B cell (primary cell): Measurements from ENCODE around the gene GATM. TPM values are rescaled to one million over a fixed set of nuclear protein-coding genes. Genes with fewer than 3 reads are reported as not detected.

Experiments used
- ATAC-seq: fragments of 200-7000 bp; cut with Tn5 transposase; one replicate; pipeline ENCODE4 v1.10.0; 2021; ENCODE audit warnings: low read depth, mild to moderate bottlenecking, moderate number of reproducible peaks, moderate library complexity
- CTCF ChIA-PET: fragments of 350-600 bp; sonication (Branson Sonifier 250); formaldehyde crosslinking; loops from one replicate; lab custom pipeline; 2021; ENCODE audit warnings: antibody characterized with exemption, inconsistent platforms; lab: Charles Lee
- POLR2A ChIA-PET: fragments of 350-600 bp; sonication (Branson Sonifier 250); formaldehyde crosslinking; loops from one replicate; lab custom pipeline; 2021; ENCODE audit warnings: antibody characterized with exemption; lab: Charles Lee
- DNase-seq: peaks from one replicate; pipeline ENCODE4 v3.0.0; 2013
- H2AFZ ChIP-seq: 2 replicates; pipeline ENCODE4 v1.6.1; 2012; ENCODE audit warnings: mild to moderate bottlenecking, low read depth, low read length; ENCODE audit not compliant: insufficient read depth, poor library complexity, severe bottlenecking
- H3K27ac ChIP-seq, 2 donors: 1 replicate in 1 of 2; 2 replicates in 1 of 2; pipeline ENCODE4 v1.5.1; 2012 to 2013; ENCODE audit warnings: low read length in 2 of 2, mild to moderate bottlenecking in 2 of 2, moderate library complexity in 1 of 2
- H3K27me3 ChIP-seq, 4 experiments: fragments of 200-600 bp in 1 of 4; sonication (generic) in 1 of 4; replicated peaks in 1 of 4; 1 replicate in 2 of 4; 2 replicates in 2 of 4; pipeline versions ENCODE4 v1.6.1 to v1.7.0; 2013 to 2016; ENCODE audit warnings: low read length in 3 of 4, mild to moderate bottlenecking in 2 of 4, mixed read lengths in 1 of 4, moderate library complexity in 1 of 4; ENCODE audit not compliant: insufficient read depth in 4 of 4, control insufficient read depth in 3 of 4; ENCODE audit errors: control extremely low read depth in 1 of 4
- H3K36me3 ChIP-seq, 2 experiments: replicated peaks in 1 of 2; 1 replicate in 1 of 2; 2 replicates in 1 of 2; pipeline versions ENCODE4 v1.6.1 to v1.7.1; 2013; ENCODE audit warnings: low read length in 1 of 2; ENCODE audit not compliant: insufficient read depth in 2 of 2, control insufficient read depth in 1 of 2; ENCODE audit errors: control extremely low read depth in 1 of 2, extremely low read depth in 1 of 2
- H3K4me1 ChIP-seq, 2 donors: fragments of 200-600 bp in 1 of 2; sonication (generic) in 1 of 2; 1 replicate in 1 of 2; 2 replicates in 1 of 2; pipeline versions ENCODE4 v1.5.1 to v1.6.1; 2013 to 2017; ENCODE audit warnings: low read length in 2 of 2; ENCODE audit not compliant: control insufficient read depth in 2 of 2, insufficient read depth in 2 of 2
- H3K4me2 ChIP-seq: replicated peaks from 2 replicates; pipeline ENCODE3; 2012; ENCODE audit warnings: mild to moderate bottlenecking, low read depth, low read length; ENCODE audit not compliant: poor library complexity, severe bottlenecking
- H3K4me3 ChIP-seq, 5 experiments: fragments of 200-600 bp in 1 of 5; sonication (generic) in 1 of 5; 1 replicate in 3 of 5; 2 replicates in 2 of 5; pipeline versions ENCODE4 v1.5.1 to v1.7.0; 2011 to 2016; ENCODE audit warnings: low read length in 4 of 5, mild to moderate bottlenecking in 4 of 5, low read depth in 2 of 5, control low read depth in 1 of 5, moderate library complexity in 1 of 5; ENCODE audit not compliant: insufficient read depth in 1 of 5; ENCODE audit errors: control extremely low read depth in 1 of 5, extremely low read depth in 1 of 5
- H3K79me2 ChIP-seq: fragments of 200-600 bp; sonication (generic); one replicate; pipeline ENCODE4 v1.6.0; 2016; ENCODE audit warnings: low read length; ENCODE audit not compliant: control insufficient read depth, insufficient read depth
- H3K9ac ChIP-seq: fragments of 200-600 bp; sonication (generic); 2 replicates; pipeline ENCODE4 v1.6.1; 2017; ENCODE audit warnings: mild to moderate bottlenecking, low read length, moderate library complexity
- H3K9me3 ChIP-seq, 3 donors: one replicate each; pipeline versions ENCODE4 v1.6.1 to v1.7.1; 2013; ENCODE audit warnings: low read length in 2 of 3; ENCODE audit not compliant: control insufficient read depth in 2 of 3, insufficient read depth in 1 of 3; ENCODE audit errors: control extremely low read depth in 1 of 3
- H4K20me1 ChIP-seq: 2 replicates; pipeline ENCODE4 v1.6.0; 2012; ENCODE audit warnings: mild to moderate bottlenecking, low read length; ENCODE audit not compliant: insufficient read depth, control insufficient read depth, poor library complexity, severe bottlenecking
- H3K27ac Mint-ChIP-seq: one replicate; pipeline ENCODE4 v1.8.0; 2021; ENCODE audit warnings: mixed read lengths
- H3K27me3 Mint-ChIP-seq: one replicate; pipeline ENCODE4 v1.8.0; 2021; ENCODE audit warnings: mixed read lengths
- H3K4me1 Mint-ChIP-seq: one replicate; pipeline ENCODE4 v1.8.0; 2021; ENCODE audit warnings: mixed read lengths
- H3K4me3 Mint-ChIP-seq: one replicate; pipeline ENCODE4 v1.8.0; 2021; ENCODE audit warnings: mixed read lengths
- H3K9me3 Mint-ChIP-seq: one replicate; pipeline ENCODE4 v1.8.0; 2022; ENCODE audit warnings: mixed read lengths; ENCODE audit not compliant: insufficient read depth
- EZH2 ChIP-seq: IDR thresholded peaks from 2 replicates; pipeline ENCODE4 v1.6.1; 2012; ENCODE audit warnings: borderline replicate concordance, low read depth, mild to moderate bottlenecking, moderate library complexity, low read length; ENCODE audit not compliant: insufficient read depth, poor library complexity, severe bottlenecking
- WGBS: methylation state at CpG from one replicate; pipeline ENCODE4 v1.1.5; 2013; ENCODE audit warnings: missing lambda C conversion rate; ENCODE audit not compliant: insufficient coverage; 5-methylcytosine and 5-hydroxymethylcytosine counted together
- intact Hi-C: fragments of 100-400 bp; cut with micrococcal nuclease; formaldehyde crosslinking; loops from one replicate; pipeline ENCODE4 v1.10.0; 2022
- polyA plus RNA-seq: library from polyadenylated mRNA; depleted of rRNA; stranded (reverse); fragments of >200 nt; gene quantifications from 2 replicates; pipeline ENCODE4 v1.2.3, GENCODE V29; 2012
- total RNA-seq, 2 donors: library from RNA; stranded (reverse); fragments of 120-200 nt in 1 of 2; gene quantifications; 1 replicate in 1 of 2; 2 replicates in 1 of 2; pipeline versions ENCODE4 v1.2.3 to v1.2.4, GENCODE V29; 2013 to 2022
- TF ChIP-seq, protein P1 (sequence below): fragments of 200-600 bp; IDR thresholded peaks from one replicate; pipeline ENCODE4 v1.8.0; 2022; ENCODE audit warnings: antibody characterized with exemption, mild to moderate bottlenecking

Gene GATM
- total and polyA plus RNA-seq, 2 donors (not counting 1 experiment from before 2014, with no cell fraction given) = 9.6 to 18.2 TPM

GRCh38 chr15:45373976-45374375, 4.4 kb downstream of the GATM start:
- Histone ChIP-seq H3K9me3 (peaks cover 0 to 4% (median 1%) of the 10 kb centered on the region in 3 donors), H3K27ac (no peak overlapping the region), H3K4me1 (peaks cover 9 to 21% of the 10 kb centered on the region in 2 donors), H3K9ac (no peak overlapping the region), H3K27me3 (peaks cover 0 to 16% (median 2%) of the 10 kb centered on the region in 4 experiments), H3K79me2 (no peaks in the 10 kb centered on the region), H2AFZ (no peak overlapping the region), H4K20me1 (no peaks in the 10 kb centered on the region), H3K4me3 (no peak overlapping the region), H3K36me3 (peaks cover 0 to 2% of the 10 kb centered on the region in 2 experiments), H3K4me2 (no peak overlapping the region)
- intact Hi-C loops = no loop called here
- CTCF ChIA-PET = no interaction called here
- no CpG with 5 or more reads among the region's 2 CpGs for WGBS
- DNase-seq = no peak
- Mint-ChIP-seq H3K4me1 (peaks cover 28% of the 10 kb centered on the region), H3K27ac (no peak overlapping the region), H3K27me3 (peaks cover 3% of the 10 kb centered on the region), H3K4me3 (no peak overlapping the region), H3K9me3 (no peaks in the 10 kb centered on the region)
- POLR2A ChIA-PET = interaction anchor here (0.7 kb wide), 1 partner anchor 8 kb away, joined by 5 read pairs; no protein-coding TSS in a partner anchor
- ATAC-seq = no peak
- no peak for TF ChIP-seq EZH2
- TF ChIP-seq, protein P1, sequence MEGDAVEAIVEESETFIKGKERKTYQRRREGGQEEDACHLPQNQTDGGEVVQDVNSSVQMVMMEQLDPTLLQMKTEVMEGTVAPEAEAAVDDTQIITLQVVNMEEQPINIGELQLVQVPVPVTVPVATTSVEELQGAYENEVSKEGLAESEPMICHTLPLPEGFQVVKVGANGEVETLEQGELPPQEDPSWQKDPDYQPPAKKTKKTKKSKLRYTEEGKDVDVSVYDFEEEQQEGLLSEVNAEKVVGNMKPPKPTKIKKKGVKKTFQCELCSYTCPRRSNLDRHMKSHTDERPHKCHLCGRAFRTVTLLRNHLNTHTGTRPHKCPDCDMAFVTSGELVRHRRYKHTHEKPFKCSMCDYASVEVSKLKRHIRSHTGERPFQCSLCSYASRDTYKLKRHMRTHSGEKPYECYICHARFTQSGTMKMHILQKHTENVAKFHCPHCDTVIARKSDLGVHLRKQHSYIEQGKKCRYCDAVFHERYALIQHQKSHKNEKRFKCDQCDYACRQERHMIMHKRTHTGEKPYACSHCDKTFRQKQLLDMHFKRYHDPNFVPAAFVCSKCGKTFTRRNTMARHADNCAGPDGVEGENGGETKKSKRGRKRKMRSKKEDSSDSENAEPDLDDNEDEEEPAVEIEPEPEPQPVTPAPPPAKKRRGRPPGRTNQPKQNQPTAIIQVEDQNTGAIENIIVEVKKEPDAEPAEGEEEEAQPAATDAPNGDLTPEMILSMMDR = no peak

DNA sequence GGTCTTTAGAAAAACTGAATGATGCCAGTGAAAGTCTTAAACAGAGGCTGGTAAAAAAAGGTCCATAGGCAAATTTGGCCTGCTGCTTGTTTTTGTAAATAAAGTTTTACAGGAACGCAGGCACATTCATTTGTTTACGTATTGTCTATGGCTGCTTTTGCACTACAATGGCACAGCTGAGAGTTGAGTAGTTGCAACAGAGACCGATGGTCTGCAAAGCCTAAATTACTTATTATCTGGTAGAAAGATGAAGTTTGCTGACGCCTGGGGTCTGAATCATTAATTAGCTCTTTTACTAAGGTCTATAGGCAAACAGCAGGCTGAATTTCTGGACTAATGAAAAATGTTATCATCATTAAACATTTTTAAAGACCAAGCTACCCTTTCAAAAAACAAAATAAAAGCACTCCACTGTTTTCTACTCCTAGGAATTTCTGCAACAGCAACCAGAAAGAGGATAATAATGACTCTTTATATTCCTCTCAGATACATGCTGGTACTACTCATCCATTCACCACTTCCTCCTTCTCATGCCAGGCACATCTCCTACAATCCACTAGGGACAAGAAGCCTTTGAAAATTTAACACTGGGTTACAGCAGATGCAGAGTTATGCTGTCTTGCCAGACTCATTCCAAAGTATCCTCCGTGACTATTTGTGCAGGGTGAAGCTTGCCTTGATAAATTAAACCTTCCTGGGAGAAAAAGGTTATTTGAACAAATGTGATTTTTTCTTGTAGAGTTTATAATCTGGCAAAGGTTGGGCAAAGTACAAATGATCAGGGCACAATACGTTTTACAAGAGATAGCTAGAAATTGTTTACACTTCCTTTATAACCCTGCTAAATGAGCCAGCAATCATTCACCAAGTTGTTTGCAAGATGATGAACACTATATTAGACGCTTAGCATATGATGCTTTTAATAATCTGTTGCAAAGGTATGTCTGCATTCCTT, 6.0 kb downstream of the GATM start:
- no peaks in the 10 kb centered on the region for H4K20me1 ChIP-seq
- Mint-ChIP-seq H3K4me1 (peaks cover 17% of the 10 kb centered on the region), H3K27me3 (peaks cover 2% of the 10 kb centered on the region), H3K27ac (no peak overlapping the region), H3K4me3 (no peak overlapping the region), H3K9me3 (no peaks in the 10 kb centered on the region)
- H3K9me3 ChIP-seq = peaks cover 0 to 1% (median 0%) of the 10 kb centered on the region in 3 donors
- no peak overlapping the region for H3K4me2 ChIP-seq
- no peak overlapping the region for H3K4me3 ChIP-seq
- H3K27ac ChIP-seq = no peak overlapping the region
- DNase-seq = no peak
- H3K36me3 ChIP-seq = peaks cover 0 to 9% of the 10 kb centered on the region in 2 experiments
- POLR2A ChIA-PET = no interaction called here
- TF ChIP-seq EZH2 = no peak
- TF ChIP-seq, protein P1 = no peak
- H3K4me1 ChIP-seq = peaks cover 3 to 7% of the 10 kb centered on the region in 2 donors
- no peak for ATAC-seq
- intact Hi-C loops = no loop called here
- no peaks in the 10 kb centered on the region for H3K79me2 ChIP-seq
- peaks cover 0 to 3% (median under 1%) of the 10 kb centered on the region in 4 experiments for H3K27me3 ChIP-seq
- WGBS = no CpG with 5 or more reads among the region's 7 CpGs
- no peak overlapping the region for H3K9ac ChIP-seq
- H2AFZ ChIP-seq = no peak overlapping the region
- CTCF ChIA-PET = interaction anchor here (1.3 to 2.4 kb wide), 2 partner anchors 27 to 209 kb away, joined by 3 to 10 read pairs; no protein-coding TSS in a partner anchor
